Trophoblast cell (in vitro differentiated cells and primary cell): ENCODE data around the gene UBE2U.
A peak's percentile ranks its signal among the peaks of the same experiment; 100 is the strongest.

ENCODE experiments used
- DNase-seq, 2 donors: peaks; one replicate each; pipeline ENCODE4 v3.0.0-alpha.2; 2016
- H2AFZ ChIP-seq: 2 replicates; pipeline ENCODE4 v1.6.1; 2013; ENCODE audit warnings: low read length, moderate library complexity, mild to moderate bottlenecking; ENCODE audit not compliant: insufficient read depth, poor library complexity
- H2AK5ac ChIP-seq: 2 replicates; pipeline ENCODE4 v1.6.1; 2013; ENCODE audit warnings: mild to moderate bottlenecking, low read length
- H2BK120ac ChIP-seq: 2 replicates; pipeline ENCODE4 v1.6.1; 2013; ENCODE audit warnings: low read length, mild to moderate bottlenecking, moderate library complexity; ENCODE audit not compliant: insufficient read depth, poor library complexity
- H2BK12ac ChIP-seq: 2 replicates; pipeline ENCODE4 v1.6.1; 2013; ENCODE audit warnings: mild to moderate bottlenecking, low read length, moderate library complexity
- H2BK5ac ChIP-seq: 2 replicates; pipeline ENCODE4 v1.6.1; 2013; ENCODE audit warnings: low read length, low read depth, moderate library complexity, mild to moderate bottlenecking; ENCODE audit not compliant: poor library complexity
- H3K14ac ChIP-seq: 2 replicates; pipeline ENCODE4 v1.6.1; 2013; ENCODE audit warnings: mild to moderate bottlenecking, low read length
- H3K18ac ChIP-seq: 2 replicates; pipeline ENCODE4 v1.6.1; 2013; ENCODE audit warnings: mild to moderate bottlenecking, low read length
- H3K23ac ChIP-seq: 2 replicates; pipeline ENCODE4 v1.6.1; 2013; ENCODE audit warnings: low read length
- H3K27ac ChIP-seq: 2 replicates; pipeline ENCODE4 v1.5.1; 2013; ENCODE audit warnings: low read depth, mild to moderate bottlenecking, inconsistent platforms, low read length, moderate library complexity
- H3K27me3 ChIP-seq: 2 replicates; pipeline ENCODE4 v1.6.1; 2013; ENCODE audit warnings: inconsistent platforms, mild to moderate bottlenecking, low read length, moderate library complexity; ENCODE audit not compliant: insufficient read depth
- H3K36me3 ChIP-seq, 2 experiments: 1 replicate in 1 of 2; 2 replicates in 1 of 2; pipeline ENCODE4 v1.6.1; 2013; ENCODE audit warnings: low read length in 2 of 2, mild to moderate bottlenecking in 2 of 2, moderate library complexity in 1 of 2; ENCODE audit not compliant: insufficient read depth in 2 of 2, control insufficient read depth in 1 of 2
- H3K4ac ChIP-seq: 2 replicates; pipeline ENCODE4 v1.6.1; 2013; ENCODE audit warnings: low read depth, mild to moderate bottlenecking, low read length, moderate library complexity
- H3K4me1 ChIP-seq, 2 experiments: 1 replicate in 1 of 2; 2 replicates in 1 of 2; pipeline ENCODE4 v1.6.1; 2013; ENCODE audit warnings: low read length in 2 of 2, mild to moderate bottlenecking in 2 of 2, moderate library complexity in 1 of 2; ENCODE audit not compliant: insufficient read depth in 2 of 2, control insufficient read depth in 1 of 2
- H3K4me2 ChIP-seq: 2 replicates; pipeline ENCODE4 v1.6.1; 2013; ENCODE audit warnings: inconsistent platforms, mild to moderate bottlenecking, low read length, moderate library complexity
- H3K4me3 ChIP-seq: 2 replicates; pipeline ENCODE4 v1.5.1; 2013; ENCODE audit warnings: mild to moderate bottlenecking, low read depth, low read length, inconsistent platforms
- H3K79me1 ChIP-seq: one replicate; pipeline ENCODE4 v1.6.1; 2013; ENCODE audit warnings: low read length
- H3K79me2 ChIP-seq: 2 replicates; pipeline ENCODE4 v1.6.1; 2013; ENCODE audit warnings: low read length, mild to moderate bottlenecking; ENCODE audit not compliant: control insufficient read depth, insufficient read depth, poor library complexity
- H3K9ac ChIP-seq: 2 replicates; pipeline ENCODE4 v1.6.1; 2013; ENCODE audit warnings: mild to moderate bottlenecking, low read length
- H3K9me3 ChIP-seq: 2 replicates; pipeline ENCODE4 v1.6.1; 2013; ENCODE audit warnings: low read depth, mild to moderate bottlenecking, control low read depth, inconsistent platforms, low read length; ENCODE audit not compliant: insufficient read depth
- H4K12ac ChIP-seq: 2 replicates; pipeline ENCODE4 v1.6.1; 2013; ENCODE audit warnings: low read depth, mild to moderate bottlenecking, low read length, moderate library complexity
- H4K8ac ChIP-seq: 2 replicates; pipeline ENCODE4 v1.6.1; 2013; ENCODE audit warnings: low read depth, mild to moderate bottlenecking, low read length, moderate library complexity
- H4K91ac ChIP-seq: one replicate; pipeline ENCODE4 v1.6.1; 2013; ENCODE audit warnings: low read depth, mild to moderate bottlenecking, low read length, moderate library complexity
- WGBS: extraction: QIAGEN DNeasy Blood & Tissue Kit; methylation state at CpG from one replicate; pipeline ENCODE4 v1.1.7; 2013; ENCODE audit warnings: missing lambda C conversion rate; ENCODE audit not compliant: insufficient read length, insufficient coverage; ENCODE audit errors: extremely low coverage; 5-methylcytosine and 5-hydroxymethylcytosine counted together

Gene UBE2U

GRCh38 chr1:64266991-64267390 lies 63.6 kb downstream of the UBE2U start:
- Histone ChIP-seq H3K9me3 (no peaks in the 10 kb centered on the region), H3K4ac (no peak overlapping the region), H3K4me2 (no peak overlapping the region), H3K79me2 (no peaks in the 10 kb centered on the region), H4K91ac (no peak overlapping the region), H4K8ac (no peak overlapping the region), H2BK120ac (no peak overlapping the region), H2AFZ (no peak overlapping the region), H3K18ac (no peak overlapping the region), H4K12ac (no peak overlapping the region), H3K79me1 (no peaks in the 10 kb centered on the region), H3K27me3 (no peaks in the 10 kb centered on the region), H3K4me1 (no peaks in the 10 kb centered on the region), H3K23ac (no peak overlapping the region), H2AK5ac (no peak overlapping the region), H3K4me3 (no peak overlapping the region), H3K27ac (no peak overlapping the region), H2BK5ac (no peak overlapping the region), H3K14ac (no peak overlapping the region), H2BK12ac (no peak overlapping the region), H3K36me3 (no peaks in the 10 kb centered on the region), H3K9ac (no peak overlapping the region)
- no CpG with 5 or more reads among the region's 2 CpGs for WGBS
- no peak for DNase-seq

- peak; percentile 69 to 89 for DNase-seq
- Histone ChIP-seq H4K12ac (no peak overlapping the region), H3K27ac (no peak overlapping the region), H3K36me3 (peaks cover 0 to 2% of the 10 kb centered on the region in 2 experiments), H2BK5ac (no peak overlapping the region), H3K4me2 (no peak overlapping the region), H3K79me2 (no peaks in the 10 kb centered on the region), H3K9me3 (no peaks in the 10 kb centered on the region), H3K27me3 (no peaks in the 10 kb centered on the region), H3K4ac (no peak overlapping the region), H3K9ac (no peak overlapping the region), H3K18ac (no peak overlapping the region), H4K91ac (no peak overlapping the region), H2BK12ac (no peak overlapping the region), H3K79me1 (no peaks in the 10 kb centered on the region), H2AK5ac (no peak overlapping the region), H2BK120ac (no peak overlapping the region), H3K23ac (no peak overlapping the region), H3K4me3 (no peak overlapping the region), H2AFZ (no peak overlapping the region), H4K8ac (no peak overlapping the region), H3K4me1 (no peaks in the 10 kb centered on the region), H3K14ac (no peak overlapping the region)
- no CpG with 5 or more reads among the region's 23 CpGs for WGBS
These were observed 65.5 kb downstream of the UBE2U start for GRCh38 chr1:64268653-64269557.

- no peaks in the 10 kb centered on the region for H3K79me2 ChIP-seq
- H4K91ac ChIP-seq, result no peak overlapping the region
- H2BK12ac ChIP-seq, result no peak overlapping the region
- H3K79me1 ChIP-seq, result no peaks in the 10 kb centered on the region
- H3K14ac ChIP-seq, result no peak overlapping the region
- H2BK5ac ChIP-seq, result no peak overlapping the region
- no peak overlapping the region for H3K27ac ChIP-seq
- H2AK5ac ChIP-seq, result no peak overlapping the region
- H3K27me3 ChIP-seq, result no peaks in the 10 kb centered on the region
- H3K4ac ChIP-seq, result no peak overlapping the region
- H3K36me3 ChIP-seq, result peaks cover 0 to 2% of the 10 kb centered on the region in 2 experiments
- no peak for DNase-seq
- H3K4me1 ChIP-seq, result no peaks in the 10 kb centered on the region
- no peak overlapping the region for H2BK120ac ChIP-seq
- no peak overlapping the region for H4K12ac ChIP-seq
- no peak overlapping the region for H3K18ac ChIP-seq
- H3K9ac ChIP-seq, result no peak overlapping the region
- no peak overlapping the region for H3K4me2 ChIP-seq
- no peak overlapping the region for H3K23ac ChIP-seq
- no peak overlapping the region for H4K8ac ChIP-seq
- H2AFZ ChIP-seq, result no peak overlapping the region
- H3K4me3 ChIP-seq, result no peak overlapping the region
- WGBS, result no CpG with 5 or more reads among the region's 1 CpG
- no peaks in the 10 kb centered on the region for H3K9me3 ChIP-seq
These were observed 66.1 kb downstream of the UBE2U start for GRCh38 chr1:64269558-64269884.

- no peaks in the 10 kb centered on the region for H3K27me3 ChIP-seq
- no peak overlapping the region for H3K23ac ChIP-seq
- H4K8ac ChIP-seq, result no peak overlapping the region
- H3K36me3 ChIP-seq, result no peaks in the 10 kb centered on the region
- no peak overlapping the region for H3K27ac ChIP-seq
- WGBS, result no CpG with 5 or more reads among the region's 4 CpGs
- no peak overlapping the region for H2BK120ac ChIP-seq
- H2BK12ac ChIP-seq, result no peak overlapping the region
- no peaks in the 10 kb centered on the region for H3K4me1 ChIP-seq
- H3K4ac ChIP-seq, result no peak overlapping the region
- no peak overlapping the region for H3K9ac ChIP-seq
- H2BK5ac ChIP-seq, result no peak overlapping the region
- H3K79me2 ChIP-seq, result no peaks in the 10 kb centered on the region
- no peak overlapping the region for H4K91ac ChIP-seq
- H2AK5ac ChIP-seq, result no peak overlapping the region
- no peak for DNase-seq
- no peak overlapping the region for H3K4me2 ChIP-seq
- H3K9me3 ChIP-seq, result no peaks in the 10 kb centered on the region
- H3K18ac ChIP-seq, result no peak overlapping the region
- H3K14ac ChIP-seq, result no peak overlapping the region
- H3K79me1 ChIP-seq, result no peaks in the 10 kb centered on the region
- H4K12ac ChIP-seq, result no peak overlapping the region
- no peak overlapping the region for H2AFZ ChIP-seq
- H3K4me3 ChIP-seq, result no peak overlapping the region
These were observed 76.6 kb downstream of the UBE2U start for GRCh38 chr1:64280001-64280400.
